ENCODE measurements around the gene MDH1. TPM values are rescaled to one million over a fixed set of nuclear protein-coding genes. Genes with fewer than 3 reads are reported as not detected.
A peak's percentile ranks its signal among the peaks of the same experiment; 100 is the strongest.

MDH1 gene
- total RNA-seq, 1 donor: 90.6 TPM

- no peaks in the 10 kb centered on the region for H3K9me3 ChIP-seq (ENCODE audit: low read depth, low read length)
- no peak overlapping the region for H3K4me3 ChIP-seq (ENCODE audit: low read length)
- no peaks in the 10 kb centered on the region for H3K4me1 ChIP-seq (ENCODE audit: insufficient read depth, low read length)
- H3K27me3 ChIP-seq (ENCODE audit: insufficient read depth, low read length): no peaks in the 10 kb centered on the region
Observed at GRCh38 chr2:63576546-63576945, 12.2 kb upstream of the MDH1 start.

GRCh38 chr2:63578767-63579166 lies 10.0 kb upstream of the MDH1 start:
- Histone ChIP-seq H3K9me3 (ENCODE audit: low read depth, low read length) (no peaks in the 10 kb centered on the region), H3K4me1 (ENCODE audit: insufficient read depth, low read length) (no peaks in the 10 kb centered on the region), H3K27me3 (ENCODE audit: insufficient read depth, low read length) (no peaks in the 10 kb centered on the region), H3K4me3 (ENCODE audit: low read length) (no peak overlapping the region)

GRCh38 chr2:63580651-63581297 lies 8.0 kb upstream of the MDH1 start:
- Histone ChIP-seq H3K4me3 (ENCODE audit: low read length) (no peak overlapping the region), H3K4me1 (ENCODE audit: insufficient read depth, low read length) (no peaks in the 10 kb centered on the region), H3K27me3 (ENCODE audit: insufficient read depth, low read length) (no peaks in the 10 kb centered on the region), H3K9me3 (ENCODE audit: low read depth, low read length) (no peaks in the 10 kb centered on the region)

- Histone ChIP-seq H3K4me1 (ENCODE audit: insufficient read depth, low read length) (no peaks in the 10 kb centered on the region), H3K4me3 (ENCODE audit: low read length) (no peak overlapping the region), H3K9me3 (ENCODE audit: low read depth, low read length) (no peaks in the 10 kb centered on the region), H3K27me3 (ENCODE audit: insufficient read depth, low read length) (no peaks in the 10 kb centered on the region)
Observed at GRCh38 chr2:63581298-63581961, 7.3 kb upstream of the MDH1 start.

DNA sequence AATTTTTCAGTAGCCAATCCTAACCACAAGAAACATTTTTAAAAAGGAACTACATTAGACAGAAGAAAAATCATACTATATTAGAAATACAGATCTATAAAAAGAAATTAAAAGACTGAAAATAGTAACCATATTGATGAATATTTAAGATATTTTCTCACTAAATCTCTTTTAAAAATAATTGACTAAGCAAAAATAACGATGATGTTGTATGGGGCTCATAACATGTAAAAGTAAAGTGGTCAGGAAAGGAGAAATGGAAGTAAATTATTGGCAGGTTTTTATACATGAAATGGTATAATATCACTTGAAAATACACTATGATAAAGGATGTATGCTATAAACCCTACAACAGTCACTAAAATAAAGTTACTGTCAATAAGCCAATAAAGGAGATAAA lies 5.9 kb upstream of the MDH1 start:
- H3K4me1 ChIP-seq (ENCODE audit: insufficient read depth, low read length): peaks cover 8% of the 10 kb centered on the region
- H3K27me3 ChIP-seq (ENCODE audit: insufficient read depth, low read length): no peaks in the 10 kb centered on the region
- no peak overlapping the region for H3K4me3 ChIP-seq (ENCODE audit: low read length)
- no peaks in the 10 kb centered on the region for H3K9me3 ChIP-seq (ENCODE audit: low read depth, low read length)

GRCh38 chr2:63587814-63588384 lies 864 bp upstream of the MDH1 start:
- peak overlapping the region; percentile 63 for H3K4me3 ChIP-seq (ENCODE audit: low read length)
- no peaks in the 10 kb centered on the region for H3K27me3 ChIP-seq (ENCODE audit: insufficient read depth, low read length)
- H3K9me3 ChIP-seq (ENCODE audit: low read depth, low read length): no peaks in the 10 kb centered on the region
- peaks cover 32% of the 10 kb centered on the region for H3K4me1 ChIP-seq (ENCODE audit: insufficient read depth, low read length)

GRCh38 chr2:63589148-63589958 lies 590 bp downstream of the MDH1 start:
- Histone ChIP-seq H3K27me3 (ENCODE audit: insufficient read depth, low read length) (no peaks in the 10 kb centered on the region), H3K4me3 (ENCODE audit: low read length) (peak overlapping the region; percentile 63), H3K4me1 (ENCODE audit: insufficient read depth, low read length) (peaks cover 32% of the 10 kb centered on the region), H3K9me3 (ENCODE audit: low read depth, low read length) (no peaks in the 10 kb centered on the region)

DNA sequence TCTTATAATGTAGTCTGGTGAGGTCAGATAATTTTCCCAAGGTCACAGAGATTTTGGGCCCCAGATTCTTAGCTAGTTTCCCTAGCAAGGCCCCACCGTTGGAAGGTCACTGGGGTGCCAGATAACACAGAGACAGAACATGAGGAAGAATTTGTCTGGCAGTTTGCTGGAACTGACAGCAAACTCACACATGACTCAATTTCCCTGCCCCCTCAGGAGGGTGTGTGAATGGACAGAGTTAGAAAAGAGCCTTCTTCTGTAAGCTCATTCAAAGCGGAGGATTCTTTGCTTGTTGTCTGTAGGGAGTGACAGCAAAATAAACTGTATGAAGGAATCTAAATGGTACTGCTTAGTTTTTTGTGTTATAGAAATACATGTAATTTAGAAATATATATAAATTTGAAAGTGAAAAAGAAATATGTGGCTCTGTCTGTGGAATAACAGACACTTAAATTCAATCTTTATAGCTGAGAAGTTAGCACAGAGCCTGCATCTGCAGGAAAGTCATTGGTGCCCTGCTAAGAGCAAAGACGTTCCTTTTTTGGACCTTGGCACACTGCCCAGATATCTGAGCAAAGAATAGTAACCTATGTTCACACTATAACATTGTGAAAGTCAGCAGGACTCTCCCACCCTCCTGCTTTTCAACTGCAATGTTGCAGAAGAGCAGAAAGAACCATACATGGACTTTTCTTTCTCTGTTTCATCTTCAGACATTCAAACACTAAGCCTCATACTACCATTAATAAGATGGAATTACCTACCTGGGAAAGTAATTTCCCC lies 2.1 kb downstream of the MDH1 start:
- Histone ChIP-seq H3K4me3 (ENCODE audit: low read length) (no peak overlapping the region), H3K9me3 (ENCODE audit: low read depth, low read length) (no peaks in the 10 kb centered on the region), H3K27me3 (ENCODE audit: insufficient read depth, low read length) (no peaks in the 10 kb centered on the region), H3K4me1 (ENCODE audit: insufficient read depth, low read length) (peaks cover 32% of the 10 kb centered on the region)

DNA sequence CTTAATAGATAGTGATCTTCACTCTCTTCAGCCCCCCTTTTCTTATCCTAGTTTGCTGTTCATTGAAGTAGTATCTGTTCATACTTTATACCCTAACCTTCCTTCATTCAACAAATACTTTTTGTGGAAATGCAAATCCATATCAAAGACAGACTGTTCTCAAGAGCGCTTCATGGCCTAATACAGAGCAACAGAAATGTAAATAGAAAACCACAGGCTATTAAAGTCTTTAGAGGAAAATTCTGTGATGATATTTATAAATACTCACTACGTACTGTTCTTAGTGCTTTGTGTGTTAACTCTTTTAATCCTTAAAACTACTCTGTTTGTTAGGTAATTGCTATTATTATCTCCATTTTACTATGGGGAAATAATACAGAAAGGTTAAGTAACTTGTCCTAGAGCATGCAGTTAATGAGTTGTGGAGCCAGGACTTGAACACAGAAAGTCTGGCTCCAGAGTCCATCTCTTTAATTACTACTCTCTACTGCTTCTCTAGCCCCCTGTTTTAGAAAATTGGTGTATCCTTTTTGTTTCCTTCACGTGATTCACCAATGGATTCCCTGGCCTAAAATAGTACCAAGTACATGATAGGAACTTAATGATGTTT lies 2.9 kb downstream of the MDH1 start:
- Histone ChIP-seq H3K27me3 (ENCODE audit: insufficient read depth, low read length) (no peaks in the 10 kb centered on the region), H3K4me3 (ENCODE audit: low read length) (no peak overlapping the region), H3K4me1 (ENCODE audit: insufficient read depth, low read length) (peaks cover 36% of the 10 kb centered on the region), H3K9me3 (ENCODE audit: low read depth, low read length) (no peaks in the 10 kb centered on the region)

DNA sequence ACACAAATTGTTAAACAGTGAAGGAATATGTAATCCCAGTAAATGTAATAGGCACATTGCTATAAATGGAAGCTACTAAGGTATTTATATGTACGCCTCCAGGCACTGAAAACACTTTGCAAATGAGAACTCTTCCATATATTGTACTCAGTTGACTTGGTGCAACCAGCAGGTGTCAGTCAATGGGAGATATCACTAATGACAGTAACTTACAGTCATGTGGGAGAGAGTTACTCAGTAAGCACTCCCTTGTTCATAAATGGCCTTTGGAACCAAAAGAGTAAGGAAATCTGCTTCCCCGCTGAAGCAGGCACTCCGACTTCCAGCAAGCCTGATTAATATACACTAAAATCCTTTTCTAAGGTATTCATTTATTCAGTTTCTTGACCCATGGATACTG lies 5.9 kb downstream of the MDH1 start:
- Histone ChIP-seq H3K4me1 (ENCODE audit: insufficient read depth, low read length) (peaks cover 23% of the 10 kb centered on the region), H3K9me3 (ENCODE audit: low read depth, low read length) (no peaks in the 10 kb centered on the region), H3K4me3 (ENCODE audit: low read length) (no peak overlapping the region), H3K27me3 (ENCODE audit: insufficient read depth, low read length) (no peaks in the 10 kb centered on the region)

DNA sequence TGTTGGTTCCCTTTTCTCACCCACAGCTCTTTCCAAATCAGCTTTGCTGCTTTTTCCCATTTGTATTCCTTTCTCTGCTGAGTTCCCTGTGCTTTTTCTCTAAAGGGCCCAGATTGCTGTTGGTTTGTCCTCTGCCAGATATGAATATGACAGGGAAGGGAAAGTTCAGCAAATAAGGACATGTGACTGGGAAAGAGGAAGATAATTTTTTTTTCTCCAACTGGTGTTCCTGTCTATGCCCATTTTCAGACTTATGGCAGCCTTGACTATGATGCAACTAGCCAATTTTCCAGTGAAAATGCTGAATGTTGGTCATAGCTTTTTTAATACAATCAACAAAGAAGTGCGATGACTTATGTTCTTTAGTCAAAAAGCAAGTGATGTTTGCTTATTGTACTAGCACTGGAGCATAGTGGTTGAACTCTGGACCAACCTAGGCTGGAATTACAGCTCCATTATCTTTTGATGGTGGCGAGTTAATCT lies 7.7 kb downstream of the MDH1 start:
- H3K9me3 ChIP-seq (ENCODE audit: low read depth, low read length): no peaks in the 10 kb centered on the region
- peaks cover 5% of the 10 kb centered on the region for H3K4me1 ChIP-seq (ENCODE audit: insufficient read depth, low read length)
- no peaks in the 10 kb centered on the region for H3K27me3 ChIP-seq (ENCODE audit: insufficient read depth, low read length)
- no peak overlapping the region for H3K4me3 ChIP-seq (ENCODE audit: low read length)

DNA sequence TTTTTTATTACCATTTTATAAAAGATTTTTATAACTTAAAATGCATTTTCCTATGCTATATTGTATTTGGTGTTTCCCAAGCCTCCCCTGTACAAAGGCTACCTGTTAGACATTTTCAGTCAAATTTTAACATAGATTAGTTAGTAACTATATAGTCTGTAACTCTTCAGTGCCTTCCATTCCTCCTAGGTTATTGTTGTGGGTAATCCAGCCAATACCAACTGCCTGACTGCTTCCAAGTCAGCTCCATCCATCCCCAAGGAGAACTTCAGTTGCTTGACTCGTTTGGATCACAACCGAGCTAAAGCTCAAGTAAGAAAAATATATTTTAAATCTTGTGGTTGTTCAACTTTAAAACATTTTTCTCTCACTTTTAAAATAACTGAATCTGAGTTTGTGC lies 10.2 kb downstream of the MDH1 start:
- no peaks in the 10 kb centered on the region for H3K9me3 ChIP-seq (ENCODE audit: low read depth, low read length)
- no peaks in the 10 kb centered on the region for H3K27me3 ChIP-seq (ENCODE audit: insufficient read depth, low read length)
- H3K4me3 ChIP-seq (ENCODE audit: low read length): no peak overlapping the region
- H3K4me1 ChIP-seq (ENCODE audit: insufficient read depth, low read length): peaks cover 4% of the 10 kb centered on the region

- Histone ChIP-seq H3K4me1 (ENCODE audit: insufficient read depth, low read length) (peaks cover 4% of the 10 kb centered on the region), H3K27me3 (ENCODE audit: insufficient read depth, low read length) (no peaks in the 10 kb centered on the region), H3K9me3 (ENCODE audit: low read depth, low read length) (no peaks in the 10 kb centered on the region), H3K4me3 (ENCODE audit: low read length) (no peak overlapping the region)
Observed at GRCh38 chr2:63600881-63601460, 12.2 kb downstream of the MDH1 start.

GRCh38 chr2:63604666-63605065 lies 15.9 kb downstream of the MDH1 start:
- no peaks in the 10 kb centered on the region for H3K27me3 ChIP-seq (ENCODE audit: insufficient read depth, low read length)
- no peaks in the 10 kb centered on the region for H3K4me1 ChIP-seq (ENCODE audit: insufficient read depth, low read length)
- H3K4me3 ChIP-seq (ENCODE audit: low read length): no peak overlapping the region
- no peaks in the 10 kb centered on the region for H3K9me3 ChIP-seq (ENCODE audit: low read depth, low read length)
